Spleen (tissue), 11 donors: ENCODE data around the gene UTS2R. TPM values are rescaled to one million over a fixed set of nuclear protein-coding genes. Genes with fewer than 3 reads are reported as not detected.
A peak's percentile ranks its signal among the peaks of the same experiment; 100 is the strongest.

ENCODE experiments used
- DNase-seq: peaks from one replicate; pipeline ENCODE4 v3.0.0-alpha.2; 2020
- H3K27ac ChIP-seq, 8 donors: fragments of 200-600 bp; sonication (generic) in 7 of 8; 1 replicate in 4 of 8; 2 replicates in 4 of 8; pipeline versions ENCODE4 v1.5.0 to v1.8.0; 2016 to 2021; ENCODE audit warnings: inconsistent platforms in 4 of 8, mild to moderate bottlenecking in 4 of 8, moderate library complexity in 1 of 8
- H3K27me3 ChIP-seq, 7 donors: fragments of 200-600 bp; sonication (generic) in 6 of 7; replicated peaks in 1 of 7; 1 replicate in 4 of 7; 2 replicates in 3 of 7; pipeline versions ENCODE4 v1.5.0 to v1.8.0; 2016 to 2021; ENCODE audit warnings: inconsistent platforms in 3 of 7, mild to moderate bottlenecking in 1 of 7
- H3K36me3 ChIP-seq, 6 donors: fragments of 200-600 bp; sonication (generic) in 5 of 6; 1 replicate in 4 of 6; 2 replicates in 2 of 6; pipeline versions ENCODE4 v1.5.0 to v1.8.0; 2016 to 2021; ENCODE audit warnings: inconsistent platforms in 2 of 6
- H3K4me1 ChIP-seq, 6 donors: fragments of 200-600 bp; sonication (generic) in 5 of 6; 1 replicate in 3 of 6; 2 replicates in 3 of 6; pipeline versions ENCODE4 v1.5.0 to v1.8.0; 2016 to 2021; ENCODE audit warnings: inconsistent platforms in 3 of 6
- H3K4me3 ChIP-seq, 8 donors: fragments of 200-600 bp; sonication (generic) in 7 of 8; 1 replicate in 4 of 8; 2 replicates in 4 of 8; pipeline versions ENCODE4 v1.5.0 to v1.8.0; 2016 to 2021; ENCODE audit warnings: inconsistent platforms in 4 of 8, mild to moderate bottlenecking in 4 of 8, moderate library complexity in 2 of 8
- H3K9me3 ChIP-seq, 8 donors: fragments of 200-600 bp; sonication (generic) in 7 of 8; 1 replicate in 4 of 8; 2 replicates in 4 of 8; pipeline versions ENCODE4 v1.5.0 to v1.8.0; 2016 to 2021; ENCODE audit warnings: inconsistent platforms in 4 of 8
- CTCF ChIP-seq, 11 experiments: fragments of 200-600 bp in 7 of 11; fragments of 450-650 bp in 4 of 11; sonication (generic) in 4 of 11; IDR thresholded peaks in 8 of 11; conservative IDR thresholded peaks in 3 of 11; 1 replicate in 7 of 11; 2 replicates in 4 of 11; pipeline versions ENCODE4 v1.4.0 to v1.8.0; 2016 to 2021; ENCODE audit warnings: antibody characterized with exemption in 11 of 11, inconsistent platforms in 4 of 11, mild to moderate bottlenecking in 1 of 11
- POLR2A ChIP-seq, 3 donors: fragments of 450-650 bp; IDR thresholded peaks; one replicate each; pipeline ENCODE4 v1.5.1; 2017; ENCODE audit warnings: antibody characterized with exemption in 3 of 3, mild to moderate bottlenecking in 1 of 3
- POLR2AphosphoS5 ChIP-seq, 3 donors: sonication (generic); formaldehyde crosslinking; IDR thresholded peaks; one replicate each; pipeline ENCODE4 v1.5.1; 2017; ENCODE audit warnings: antibody characterized with exemption in 3 of 3
- WGBS, 5 donors: extraction: QIAGEN DNeasy Blood & Tissue Kit in 3 of 5; methylation state at CpG; one replicate each; pipeline versions ENCODE4 v1.1.5 to v1.1.7; 2013 to 2018; 5-methylcytosine and 5-hydroxymethylcytosine counted together
- intact Hi-C: fragments of 100-400 bp; cut with DNase I; formaldehyde crosslinking; loops from one replicate; pipeline ENCODE4 v1.15.0; 2023; ENCODE audit warnings: low total_unique reads
- polyA plus RNA-seq, 3 donors: library from polyadenylated mRNA; stranded (reverse); fragments of 200-250 nt; gene quantifications; one replicate each; pipeline ENCODE4 v1.2.1, GENCODE V29; 2013
- total RNA-seq, 7 donors: library from RNA; depleted of rRNA in 3 of 7; stranded (reverse); fragments of >200 nt in 3 of 7; fragmentation: NEBNext Ultra II Directional in 4 of 7; extraction: Animal tissue kit (Norgen Biotek cat#: 25700) in 4 of 7; gene quantifications; one replicate each; pipeline versions ENCODE4 v1.1.0 to v1.2.1, GENCODE V29; 2016 to 2021
- donor health status: healthy with polysubstance abuse.
- donor health status: DM: no; HTN: no; CAD: no; lungs with moderate emphysema.
- donor health status: DM: no; HTN: no; CAD: no.
- donor health status: Bipolar disorder and iron deficiency.
- donor health status: healthy.
- donor health status: DM: no; HTN: no; CAD: no.
- donor health status: DM: yes; HTN: yes; CAD: no.

UTS2R gene
- total and polyA plus RNA-seq, 10 donors = 0.26 to 3.1 (median 0.60) TPM; not detected in 5

DNA sequence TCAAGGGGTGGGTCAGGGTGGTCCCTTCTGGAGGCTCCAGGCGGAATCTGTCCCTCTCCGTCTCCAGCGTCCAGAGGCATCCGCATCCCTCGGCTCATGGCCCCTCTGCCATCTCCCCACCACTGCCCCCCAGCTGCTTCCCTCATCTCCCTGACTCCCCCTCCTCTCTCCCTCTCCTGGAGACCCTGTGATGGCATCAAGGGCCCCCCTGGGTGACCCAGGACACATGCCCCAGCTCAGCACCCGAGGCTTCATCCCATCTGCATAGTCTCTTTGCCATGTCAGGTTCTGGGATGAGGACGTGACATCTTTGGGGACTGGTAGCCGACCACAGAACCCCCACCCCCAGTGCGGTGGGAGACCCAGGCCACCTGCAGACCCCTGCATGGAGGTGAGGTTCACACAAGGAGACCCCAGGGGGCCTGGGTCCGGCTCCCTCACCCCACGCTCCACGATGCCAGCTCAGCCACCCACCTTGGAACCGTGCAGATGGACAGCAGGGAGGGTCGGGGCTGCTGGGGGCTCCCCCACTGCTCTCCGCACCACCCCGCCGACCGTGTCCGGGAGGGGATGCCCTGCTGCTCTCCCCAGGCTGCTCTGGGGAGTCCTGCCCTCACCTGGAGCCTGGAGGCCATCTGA lies 41.8 kb upstream of the UTS2R start:
- intact Hi-C loops = loop anchor here (10.0 kb wide), 1 partner anchor 125 kb away; no protein-coding TSS in a partner anchor
- peaks cover 0 to 31% (median 0%) of the 10 kb centered on the region in 6 donors for H3K36me3 ChIP-seq
- DNase-seq = no peak
- WGBS, 5 donors = 81 to 90% (median 88%) methylated on average over 9 to 19 of the region's 19 CpGs
- TF ChIP-seq POLR2A (IDR thresholded peaks at IDR 0.05) (no peak), CTCF (IDR thresholded peaks at IDR 0.05 in 8 of 11, conservative IDR thresholded peaks at IDR 0.05 in 3 of 11) (no peak), POLR2AphosphoS5 (IDR thresholded peaks at IDR 0.05) (no peak)
- no peaks in the 10 kb centered on the region for H3K9me3 ChIP-seq
- H3K27me3 ChIP-seq = peaks cover 0 to 66% (median 6%) of the 10 kb centered on the region in 7 donors
- peaks cover 16 to 50% (median 41%) of the 10 kb centered on the region in 6 donors for H3K4me1 ChIP-seq
- H3K4me3 ChIP-seq = no peak overlapping the region
- no peak overlapping the region for H3K27ac ChIP-seq

GRCh38 chr17:82330322-82331239 lies 41.0 kb upstream of the UTS2R start:
- H3K27me3 ChIP-seq = peaks cover 0 to 66% (median 6%) of the 10 kb centered on the region in 7 donors
- H3K9me3 ChIP-seq = no peaks in the 10 kb centered on the region
- peak; percentile 78 for DNase-seq
- no peak overlapping the region for H3K27ac ChIP-seq
- intact Hi-C loops = no loop called here
- H3K4me3 ChIP-seq = no peak overlapping the region
- 47 to 66% (median 48%) methylated on average over 19 to 28 of the region's 28 CpGs for WGBS, 5 donors
- TF ChIP-seq CTCF (IDR thresholded peaks at IDR 0.05 in 8 of 11, conservative IDR thresholded peaks at IDR 0.05 in 3 of 11) (no peak), POLR2AphosphoS5 (IDR thresholded peaks at IDR 0.05) (peak; percentile 29 to 74 (median 52))
- peaks cover 0 to 24% (median 0%) of the 10 kb centered on the region in 6 donors for H3K36me3 ChIP-seq
- H3K4me1 ChIP-seq = peaks cover 17 to 58% (median 48%) of the 10 kb centered on the region in 6 donors

DNA sequence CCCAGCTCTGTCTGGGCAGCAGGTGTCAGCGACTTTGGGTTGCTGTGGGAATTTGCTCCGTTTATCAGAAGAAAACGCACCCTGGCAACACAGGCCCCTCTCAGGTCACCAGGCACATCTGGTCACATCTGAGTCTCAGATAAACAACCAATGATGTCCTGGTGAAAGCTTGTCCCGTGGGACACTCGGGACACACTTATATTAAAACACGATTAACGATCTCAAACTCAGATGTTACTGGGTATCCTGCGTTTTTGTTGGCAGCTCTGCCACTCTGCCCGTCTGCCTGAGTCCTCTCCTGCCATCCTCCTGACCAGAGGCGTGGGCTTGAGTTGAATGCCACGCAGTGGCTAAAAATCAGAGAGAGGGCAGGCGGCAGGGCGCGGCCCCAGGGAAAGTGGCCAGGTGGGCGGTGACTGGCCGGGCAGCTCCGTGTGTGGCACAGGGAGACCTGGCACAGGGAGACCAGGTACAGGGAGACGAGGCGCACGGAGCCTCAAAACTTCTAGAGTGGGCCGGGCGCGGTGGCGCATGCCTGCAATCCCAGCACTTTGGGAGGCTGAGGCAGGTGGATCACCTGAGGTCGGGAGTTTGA lies 40.1 kb upstream of the UTS2R start:
- no peak for DNase-seq

More for the DNA sequence above, 40.1 kb upstream of the UTS2R start:
- peaks cover 17 to 66% (median 56%) of the 10 kb centered on the region in 6 donors for H3K4me1 ChIP-seq
- H3K4me3 ChIP-seq = no peak overlapping the region
- intact Hi-C loops = no loop called here
- TF ChIP-seq CTCF (IDR thresholded peaks at IDR 0.05 in 8 of 11, conservative IDR thresholded peaks at IDR 0.05 in 3 of 11) = no peak
- TF ChIP-seq POLR2AphosphoS5 (IDR thresholded peaks at IDR 0.05) = no peak
- TF ChIP-seq POLR2A (IDR thresholded peaks at IDR 0.05) = no peak
- H3K9me3 ChIP-seq = no peaks in the 10 kb centered on the region
- no peak overlapping the region for H3K27ac ChIP-seq
- peaks cover 0 to 66% (median 6%) of the 10 kb centered on the region in 7 donors for H3K27me3 ChIP-seq
- peaks cover 0 to 16% (median 0%) of the 10 kb centered on the region in 6 donors for H3K36me3 ChIP-seq
- 91 to 94% (median 93%) methylated on average over 22 to 25 of the region's 25 CpGs for WGBS, 5 donors
